GM12892 (cell line): ENCODE measurements around the gene STPG2.
"Not testable (repeated sequence)": the region's sequence is repeated elsewhere in the genome, so short reads cannot be mapped to it uniquely, and the experiment has no call there.

Source experiments
- DNase-seq: peaks from one replicate; pipeline ENCODE4 v3.0.0; 2011; ENCODE audit not compliant: insufficient read length
- FAIRE-seq: peaks from 2 replicates; lab custom pipeline; 2011; peaks lifted over from hg19 to GRCh38; lab: Jason Lieb, UNC
- POLR2A ChIP-seq: IDR thresholded peaks from 2 replicates; pipeline ENCODE4 v1.6.1; 2011; ENCODE audit warnings: low read depth, low read length, control low read depth
- POLR2AphosphoS5 ChIP-seq: IDR thresholded peaks from 2 replicates; pipeline ENCODE4 v1.6.1; 2011; ENCODE audit warnings: low read depth, low read length, control low read depth
- TAF1 ChIP-seq: IDR thresholded peaks from 2 replicates; pipeline ENCODE4 v1.6.1; 2011; ENCODE audit warnings: low read depth, mild to moderate bottlenecking, control low read depth, low read length, borderline replicate concordance

STPG2 gene

GRCh38 chr4:97942137-97942536 lies 201.1 kb downstream of the STPG2 start:
- no peak for DNase-seq
- no peak for FAIRE-seq
- TF ChIP-seq TAF1, result no peak
- TF ChIP-seq POLR2A, result no peak
- TF ChIP-seq POLR2AphosphoS5, result no peak

- DNase-seq, result no peak
- TF ChIP-seq POLR2AphosphoS5, result no peak
- TF ChIP-seq TAF1, result no peak
- no peak for TF ChIP-seq POLR2A
- FAIRE-seq, result no peak
Observed at GRCh38 chr4:97938141-97938540, 205.1 kb downstream of the STPG2 start.

GRCh38 chr4:97924341-97924958 lies 218.8 kb downstream of the STPG2 start:
- DNase-seq (no peak), FAIRE-seq (no peak)
- no peak for TF ChIP-seq TAF1
- TF ChIP-seq POLR2AphosphoS5, result no peak
- no peak for TF ChIP-seq POLR2A

- FAIRE-seq (no peak), DNase-seq (no peak)
- TF ChIP-seq POLR2AphosphoS5, result no peak
- TF ChIP-seq TAF1, result no peak
- TF ChIP-seq POLR2A, result no peak
Observed at GRCh38 chr4:97923096-97923495, 220.2 kb downstream of the STPG2 start.

- TF ChIP-seq POLR2AphosphoS5, result no peak
- no peak for TF ChIP-seq POLR2A
- TF ChIP-seq TAF1, result no peak
- DNase-seq, result no peak
- FAIRE-seq, result no peak
Observed at GRCh38 chr4:97917115-97917514, 226.2 kb downstream of the STPG2 start.

GRCh38 chr4:97912156-97912555 lies 231.1 kb downstream of the STPG2 start:
- TF ChIP-seq TAF1, result no peak
- no peak for TF ChIP-seq POLR2A
- no peak for TF ChIP-seq POLR2AphosphoS5
- no peak for FAIRE-seq
- DNase-seq, result no peak

- no peak for TF ChIP-seq POLR2A
- no peak for TF ChIP-seq TAF1
- TF ChIP-seq POLR2AphosphoS5, result no peak
- no peak for DNase-seq
- FAIRE-seq, result no peak
Observed at GRCh38 chr4:97911236-97911906, 231.9 kb downstream of the STPG2 start.

- TF ChIP-seq POLR2AphosphoS5 (no peak), TAF1 (no peak), POLR2A (no peak)
- no peak for DNase-seq
- FAIRE-seq, result no peak
Observed at GRCh38 chr4:97910005-97910404, 233.3 kb downstream of the STPG2 start.

- FAIRE-seq, result not testable (repeated sequence)
Observed at GRCh38 chr4:97903436-97904189, 239.7 kb downstream of the STPG2 start.

GRCh38 chr4:97900229-97900628 lies 243.0 kb downstream of the STPG2 start:
- DNase-seq, result no peak
- TF ChIP-seq POLR2AphosphoS5 (no peak), POLR2A (no peak), TAF1 (no peak)
- no peak for FAIRE-seq

More at GRCh38 chr4:97903436-97904189, 239.7 kb downstream of the STPG2 start:
- DNase-seq, result not testable (repeated sequence)

- DNase-seq (no peak), FAIRE-seq (no peak)
- TF ChIP-seq POLR2AphosphoS5 (no peak), TAF1 (no peak), POLR2A (no peak)
Observed at GRCh38 chr4:97892592-97893266, 250.5 kb downstream of the STPG2 start.
